ENCODE data around the gene PCBP3.

DNA sequence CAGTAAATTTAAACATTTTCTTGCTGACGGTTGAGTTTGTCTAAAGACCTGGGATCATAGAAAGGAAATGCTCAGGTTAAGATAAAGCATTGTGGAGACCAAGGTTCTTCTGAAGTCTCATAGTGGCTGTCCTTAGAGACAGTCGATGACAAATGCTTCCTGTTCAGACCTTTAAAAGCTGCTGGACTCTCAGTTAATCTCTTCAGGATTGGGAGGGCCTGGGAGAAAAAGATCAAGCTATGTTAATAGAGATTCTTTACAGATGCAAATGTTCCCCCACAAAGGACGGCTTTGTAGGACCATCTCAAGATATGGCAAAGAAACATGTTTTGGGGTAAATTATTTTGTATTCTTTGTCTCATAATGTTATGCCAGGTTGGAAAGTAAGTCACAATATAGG is 213.4 kb downstream of the PCBP3 start:
- TF ChIP-seq, protein P1, sequence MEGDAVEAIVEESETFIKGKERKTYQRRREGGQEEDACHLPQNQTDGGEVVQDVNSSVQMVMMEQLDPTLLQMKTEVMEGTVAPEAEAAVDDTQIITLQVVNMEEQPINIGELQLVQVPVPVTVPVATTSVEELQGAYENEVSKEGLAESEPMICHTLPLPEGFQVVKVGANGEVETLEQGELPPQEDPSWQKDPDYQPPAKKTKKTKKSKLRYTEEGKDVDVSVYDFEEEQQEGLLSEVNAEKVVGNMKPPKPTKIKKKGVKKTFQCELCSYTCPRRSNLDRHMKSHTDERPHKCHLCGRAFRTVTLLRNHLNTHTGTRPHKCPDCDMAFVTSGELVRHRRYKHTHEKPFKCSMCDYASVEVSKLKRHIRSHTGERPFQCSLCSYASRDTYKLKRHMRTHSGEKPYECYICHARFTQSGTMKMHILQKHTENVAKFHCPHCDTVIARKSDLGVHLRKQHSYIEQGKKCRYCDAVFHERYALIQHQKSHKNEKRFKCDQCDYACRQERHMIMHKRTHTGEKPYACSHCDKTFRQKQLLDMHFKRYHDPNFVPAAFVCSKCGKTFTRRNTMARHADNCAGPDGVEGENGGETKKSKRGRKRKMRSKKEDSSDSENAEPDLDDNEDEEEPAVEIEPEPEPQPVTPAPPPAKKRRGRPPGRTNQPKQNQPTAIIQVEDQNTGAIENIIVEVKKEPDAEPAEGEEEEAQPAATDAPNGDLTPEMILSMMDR (IDR thresholded peaks at IDR 0.05) = no peak
- TF ChIP-seq, protein P2, sequence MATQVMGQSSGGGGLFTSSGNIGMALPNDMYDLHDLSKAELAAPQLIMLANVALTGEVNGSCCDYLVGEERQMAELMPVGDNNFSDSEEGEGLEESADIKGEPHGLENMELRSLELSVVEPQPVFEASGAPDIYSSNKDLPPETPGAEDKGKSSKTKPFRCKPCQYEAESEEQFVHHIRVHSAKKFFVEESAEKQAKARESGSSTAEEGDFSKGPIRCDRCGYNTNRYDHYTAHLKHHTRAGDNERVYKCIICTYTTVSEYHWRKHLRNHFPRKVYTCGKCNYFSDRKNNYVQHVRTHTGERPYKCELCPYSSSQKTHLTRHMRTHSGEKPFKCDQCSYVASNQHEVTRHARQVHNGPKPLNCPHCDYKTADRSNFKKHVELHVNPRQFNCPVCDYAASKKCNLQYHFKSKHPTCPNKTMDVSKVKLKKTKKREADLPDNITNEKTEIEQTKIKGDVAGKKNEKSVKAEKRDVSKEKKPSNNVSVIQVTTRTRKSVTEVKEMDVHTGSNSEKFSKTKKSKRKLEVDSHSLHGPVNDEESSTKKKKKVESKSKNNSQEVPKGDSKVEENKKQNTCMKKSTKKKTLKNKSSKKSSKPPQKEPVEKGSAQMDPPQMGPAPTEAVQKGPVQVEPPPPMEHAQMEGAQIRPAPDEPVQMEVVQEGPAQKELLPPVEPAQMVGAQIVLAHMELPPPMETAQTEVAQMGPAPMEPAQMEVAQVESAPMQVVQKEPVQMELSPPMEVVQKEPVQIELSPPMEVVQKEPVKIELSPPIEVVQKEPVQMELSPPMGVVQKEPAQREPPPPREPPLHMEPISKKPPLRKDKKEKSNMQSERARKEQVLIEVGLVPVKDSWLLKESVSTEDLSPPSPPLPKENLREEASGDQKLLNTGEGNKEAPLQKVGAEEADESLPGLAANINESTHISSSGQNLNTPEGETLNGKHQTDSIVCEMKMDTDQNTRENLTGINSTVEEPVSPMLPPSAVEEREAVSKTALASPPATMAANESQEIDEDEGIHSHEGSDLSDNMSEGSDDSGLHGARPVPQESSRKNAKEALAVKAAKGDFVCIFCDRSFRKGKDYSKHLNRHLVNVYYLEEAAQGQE (IDR thresholded peaks at IDR 0.05; ENCODE audit: insufficient read depth in 1 of 2, low read depth in 2 of 2, low read length in 1 of 2) = no peak
- TF ChIP-seq POLR2AphosphoS5 (IDR thresholded peaks at IDR 0.05; ENCODE audit: low read depth, low read length) = no peak
- no peak for TF ChIP-seq SIN3A (IDR thresholded peaks at IDR 0.05; ENCODE audit: borderline replicate concordance, insufficient read depth, low read depth, low read length)
- no peak for TF ChIP-seq TCF7L2 (IDR thresholded peaks at IDR 0.05; ENCODE audit: low read depth, low read length)

Data from Panc1 (cell line).